Measurements from ENCODE around the gene CUTA.

CUTA gene

GRCh38 chr6:33440649-33441309, 22.9 kb upstream of the CUTA start:
- no peak overlapping the region for H3K4me3 ChIP-seq
- H3K27ac ChIP-seq = no peak overlapping the region
- TF ChIP-seq CTCF (IDR thresholded peaks at IDR 0.05) = no peak
- DNase-seq (ENCODE audit: low spot score) = no peak

- Histone ChIP-seq H3K27ac (no peak overlapping the region), H3K4me3 (no peak overlapping the region)
- no peak for TF ChIP-seq CTCF (IDR thresholded peaks at IDR 0.05)
- DNase-seq (ENCODE audit: low spot score) = no peak
These were observed 22.2 kb upstream of the CUTA start for GRCh38 chr6:33439956-33440648.

GRCh38 chr6:33438978-33439594, 21.2 kb upstream of the CUTA start:
- DNase-seq (ENCODE audit: low spot score) = no peak
- H3K27ac ChIP-seq = no peak overlapping the region
- no peak overlapping the region for H3K4me3 ChIP-seq
- no peak for TF ChIP-seq CTCF (IDR thresholded peaks at IDR 0.05)

GRCh38 chr6:33437666-33438065, 19.8 kb upstream of the CUTA start:
- DNase-seq (ENCODE audit: low spot score) = no peak
- Histone ChIP-seq H3K27ac (no peak overlapping the region), H3K4me3 (no peak overlapping the region)
- no peak for TF ChIP-seq CTCF (IDR thresholded peaks at IDR 0.05)

- Histone ChIP-seq H3K4me3 (no peak overlapping the region), H3K27ac (no peak overlapping the region)
- TF ChIP-seq CTCF (IDR thresholded peaks at IDR 0.05) = no peak
- no peak for DNase-seq (ENCODE audit: low spot score)
These were observed 17.1 kb upstream of the CUTA start for GRCh38 chr6:33434961-33435360.

DNA sequence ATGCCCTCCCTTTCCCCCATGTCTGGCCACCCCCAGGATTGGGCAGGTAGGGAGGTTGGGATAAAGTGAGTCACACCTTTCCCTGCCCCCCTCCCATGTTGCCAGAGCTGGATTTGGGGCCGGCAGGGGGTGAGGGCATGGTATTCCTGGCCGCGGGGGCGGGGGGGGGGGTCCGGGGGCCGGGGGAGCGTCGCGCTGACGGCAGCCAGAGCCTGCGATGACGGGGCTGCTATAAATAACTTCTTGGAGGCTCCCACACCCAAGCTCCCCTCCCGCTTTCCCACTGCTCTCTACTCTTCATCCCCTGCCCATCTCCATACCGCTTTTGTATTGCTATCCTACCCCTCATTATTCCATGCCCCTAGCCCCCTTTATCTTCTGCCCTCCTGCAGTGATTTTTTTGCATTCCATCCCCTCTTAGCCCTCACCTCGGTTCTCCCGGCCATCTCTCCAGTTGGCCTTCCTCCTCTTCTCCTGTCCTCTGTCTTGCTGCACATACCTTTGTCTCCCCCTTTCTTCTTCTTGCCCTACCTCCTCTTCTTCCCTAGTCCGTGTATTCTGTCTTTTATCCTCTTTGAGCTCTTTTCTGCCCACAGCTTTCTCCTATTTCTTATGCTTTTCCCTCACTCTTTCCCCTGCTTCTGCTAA, 15.8 kb upstream of the CUTA start:
- DNase-seq (ENCODE audit: low spot score) = no peak
- no peak for TF ChIP-seq CTCF (IDR thresholded peaks at IDR 0.05)
- Histone ChIP-seq H3K27ac (peak overlapping the region; percentile 66 to 70), H3K4me3 (peak overlapping the region; percentile 27)

All from coronary artery (tissue), 2 donors.